HG03196 (cell line): ENCODE data around the gene NRIP1.

Experiments
- ATAC-seq: cut with Tn5 transposase; IDR thresholded peaks from one replicate; pipeline ENCODE4 v1.9.1; 2021; ENCODE audit not compliant: unreplicated experiment

NRIP1 gene

GRCh38 chr21:15066123-15066575 lies 1.3 kb upstream of the NRIP1 start:
- no peak for ATAC-seq

GRCh38 chr21:15065392-15066122 lies 757 bp upstream of the NRIP1 start:
- ATAC-seq, result no peak

DNA sequence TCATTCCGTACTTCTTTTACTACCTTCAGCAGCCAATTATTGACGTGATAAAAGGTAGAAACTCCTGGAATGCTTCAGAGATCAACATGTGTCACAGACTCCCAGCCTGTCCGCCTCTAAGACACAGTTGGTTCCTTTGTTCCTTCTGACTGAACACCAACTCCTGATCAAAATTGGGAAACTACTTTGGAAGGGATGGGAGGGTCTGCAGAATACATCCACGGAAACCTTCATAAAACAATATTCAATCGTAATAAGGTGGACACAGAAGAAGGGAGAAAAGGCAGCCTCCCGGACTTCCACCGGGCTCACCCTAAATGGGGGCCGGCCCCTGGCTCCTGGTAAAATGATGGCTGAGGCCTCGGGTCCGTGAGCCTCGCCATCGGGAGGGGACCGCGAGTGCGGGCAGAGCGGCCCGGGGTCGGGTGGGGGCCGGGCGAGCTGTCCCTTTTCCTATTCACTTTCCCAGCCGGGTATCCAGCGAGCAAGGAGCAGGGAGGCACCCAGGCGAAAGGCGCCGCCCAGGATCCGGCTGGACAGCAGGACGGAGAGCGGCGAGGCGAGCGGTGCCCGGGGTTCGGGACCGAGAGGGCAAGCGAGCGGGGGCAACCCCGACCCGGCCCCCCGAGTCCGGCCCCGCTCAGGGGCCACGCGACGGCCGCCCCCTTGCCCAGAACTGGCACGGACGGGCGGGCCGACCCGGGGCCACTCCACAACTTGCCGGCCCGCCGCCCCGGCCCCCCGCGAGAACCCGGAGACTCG lies 805 bp downstream of the NRIP1 start:
- ATAC-seq, result peak; percentile 5

DNA sequence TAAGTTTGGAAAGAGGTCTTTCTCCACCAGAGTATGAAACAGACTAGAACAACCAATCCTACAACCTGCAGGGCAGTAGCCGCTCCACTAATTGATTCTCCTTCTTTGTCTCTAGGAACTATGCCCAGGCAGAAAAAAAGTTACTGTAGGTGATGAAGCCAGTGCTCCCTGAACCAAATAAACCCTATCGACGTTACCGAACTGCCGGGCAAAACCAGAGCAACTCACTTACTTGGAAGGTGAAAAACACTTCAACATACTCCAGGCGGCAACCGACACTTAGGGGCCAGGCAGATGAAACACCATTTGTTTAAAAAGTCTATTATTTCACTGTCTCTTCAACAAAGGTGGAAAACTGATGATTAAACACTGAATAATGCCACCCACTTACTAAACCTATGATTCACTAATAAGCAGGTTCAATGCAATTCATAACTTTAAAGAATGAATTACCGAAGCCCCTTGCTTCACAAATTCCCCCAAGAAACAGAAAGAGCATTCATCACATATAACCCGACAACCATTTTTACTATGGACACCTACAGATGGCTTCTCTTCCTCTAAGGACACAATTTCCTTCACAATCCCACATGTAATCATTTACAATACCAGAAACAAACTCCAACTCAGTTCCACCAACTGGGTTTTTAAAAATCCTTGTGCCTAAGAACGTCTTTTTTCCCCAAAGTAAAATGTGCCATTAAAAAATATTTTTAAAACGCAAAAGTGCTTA lies 1.6 kb downstream of the NRIP1 start:
- no peak for ATAC-seq

DNA sequence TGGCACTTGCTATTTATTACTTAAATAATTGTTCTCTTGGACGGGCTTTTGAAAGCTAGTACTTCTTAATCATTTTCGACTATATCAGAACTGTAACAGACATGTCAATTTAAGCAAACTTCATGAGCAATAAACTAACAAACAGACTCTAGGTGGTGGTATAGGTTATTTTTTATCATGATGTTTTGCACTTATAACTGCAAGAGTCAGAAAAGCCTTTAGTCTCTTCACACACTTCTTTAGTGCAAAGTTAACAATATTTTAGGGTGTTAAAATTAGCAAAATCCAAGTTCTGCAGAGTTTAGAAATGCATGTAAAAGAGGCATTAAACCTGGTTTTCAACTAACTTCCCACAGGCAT lies 2.2 kb downstream of the NRIP1 start:
- no peak for ATAC-seq

DNA sequence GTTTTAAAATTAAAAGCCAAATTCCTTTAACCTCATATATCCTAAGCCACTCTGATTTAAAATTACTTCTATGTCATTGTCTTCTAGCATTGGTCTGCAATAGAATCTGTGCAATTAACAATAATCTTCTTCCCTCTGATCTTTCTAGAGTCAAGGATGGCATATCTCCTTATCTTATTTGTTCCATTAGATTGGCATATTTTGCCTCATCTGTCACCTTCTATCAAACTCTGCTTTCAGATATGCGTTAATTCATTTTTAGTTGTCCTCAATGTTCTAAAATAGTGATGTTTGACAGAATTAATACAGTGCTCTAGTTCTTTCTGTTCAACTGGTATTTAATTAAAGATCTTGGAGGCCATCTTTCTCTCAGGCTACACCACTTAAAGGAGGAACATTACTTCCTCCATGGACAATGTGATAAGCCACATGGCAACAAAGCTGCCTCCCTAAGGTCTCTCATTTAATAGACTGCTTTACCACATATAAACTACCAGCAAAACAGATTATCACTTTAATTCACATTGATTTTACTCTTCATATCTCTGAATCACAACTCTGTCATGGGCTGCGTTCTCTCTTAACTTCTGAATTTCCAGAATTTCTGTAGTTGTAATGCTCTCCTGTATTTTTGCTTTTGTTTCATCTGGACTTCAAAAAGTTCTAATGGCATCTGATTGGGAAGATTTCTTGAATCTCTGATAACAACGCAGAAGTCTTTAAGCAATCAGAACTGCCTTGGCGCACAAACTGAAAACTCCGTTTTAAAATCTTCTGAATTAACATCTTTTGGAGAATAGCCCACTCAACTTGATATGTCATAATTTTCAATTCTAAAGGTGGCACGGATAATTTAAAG lies 2.8 kb downstream of the NRIP1 start:
- no peak for ATAC-seq

DNA sequence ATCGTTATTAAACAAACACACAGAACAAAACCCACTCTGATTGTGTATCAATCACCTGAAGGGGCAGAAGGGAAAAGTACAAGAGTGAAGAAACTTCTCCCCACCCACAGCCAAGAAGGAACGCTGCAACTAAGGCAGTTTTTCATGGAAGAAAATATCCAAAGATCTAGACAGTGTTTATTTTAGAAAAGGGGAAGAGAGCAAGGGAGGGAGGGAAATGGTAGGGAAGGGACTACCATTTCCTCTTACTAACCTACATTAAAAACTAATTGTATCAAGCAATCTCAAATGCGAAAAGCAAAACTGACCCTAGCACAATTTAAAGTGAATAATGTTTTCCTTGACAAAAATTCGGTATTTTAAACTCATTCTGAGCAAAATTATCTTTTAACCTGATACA lies 3.5 kb downstream of the NRIP1 start:
- ATAC-seq, result no peak

DNA sequence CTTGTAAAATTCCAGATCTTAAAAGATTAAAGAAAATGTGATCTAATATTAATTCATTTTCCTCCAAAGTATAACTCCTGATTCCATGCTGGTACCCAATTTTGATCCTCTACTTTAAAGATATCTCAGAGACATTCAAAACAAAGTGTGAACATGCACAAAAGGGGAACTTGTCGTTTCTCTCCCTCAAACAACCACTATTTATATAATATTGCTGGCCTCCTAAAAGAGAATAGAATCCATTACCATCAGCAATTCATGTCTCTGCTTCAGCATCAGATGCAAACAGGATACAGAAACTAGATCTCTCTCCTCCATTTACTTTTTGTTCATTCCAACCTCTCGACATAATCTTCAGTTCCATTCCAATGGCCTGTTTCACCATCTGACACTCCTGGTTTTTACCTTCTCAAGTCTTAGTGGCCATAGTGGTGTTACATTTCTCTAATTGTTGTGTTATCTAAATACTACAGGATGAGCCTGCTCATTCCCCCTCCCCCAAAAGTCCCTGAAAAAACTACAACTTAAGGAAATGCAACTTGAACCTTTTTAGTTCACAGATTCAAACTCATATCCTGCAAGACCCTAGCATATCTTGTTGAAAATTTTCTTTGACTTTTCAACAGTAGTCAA lies 4.1 kb downstream of the NRIP1 start:
- no peak for ATAC-seq

DNA sequence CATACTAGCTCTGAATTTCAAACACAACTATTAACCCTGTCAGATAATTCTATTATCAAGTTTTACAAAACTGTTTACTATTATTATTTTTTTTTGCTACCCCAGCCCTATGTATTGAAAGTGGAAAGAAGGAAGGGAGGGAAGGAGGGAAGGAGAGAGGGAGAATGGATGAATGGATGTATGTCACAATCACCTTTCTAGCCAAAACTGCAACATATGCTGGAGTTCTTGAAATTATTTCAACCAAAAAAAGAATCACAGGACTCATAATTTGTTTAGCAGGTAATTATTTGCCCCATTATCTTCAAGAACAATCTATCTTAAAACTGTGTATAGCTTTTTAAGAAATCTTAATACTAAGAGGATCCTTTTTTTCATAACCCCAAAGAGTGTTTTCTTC lies 5.4 kb downstream of the NRIP1 start:
- no peak for ATAC-seq

DNA sequence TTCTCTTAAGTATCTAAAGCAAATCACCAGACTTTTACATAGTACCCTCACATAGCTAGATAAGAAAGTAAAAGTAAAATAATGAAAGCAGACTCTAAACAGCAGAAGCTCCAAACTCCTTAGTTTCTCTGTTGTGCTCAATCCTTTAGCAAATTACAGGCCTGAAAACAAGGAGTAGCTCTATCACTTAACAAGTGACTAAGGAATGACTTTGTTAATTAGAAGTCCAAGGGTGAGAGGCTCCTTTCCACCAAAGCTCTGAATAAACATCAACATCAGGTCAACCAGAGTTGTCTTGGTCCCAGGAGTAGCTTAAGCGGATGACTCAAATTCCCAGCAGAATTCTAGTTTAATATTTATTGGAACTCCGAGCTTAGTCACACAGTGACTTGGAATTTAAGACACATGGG lies 5.9 kb downstream of the NRIP1 start:
- no peak for ATAC-seq

DNA sequence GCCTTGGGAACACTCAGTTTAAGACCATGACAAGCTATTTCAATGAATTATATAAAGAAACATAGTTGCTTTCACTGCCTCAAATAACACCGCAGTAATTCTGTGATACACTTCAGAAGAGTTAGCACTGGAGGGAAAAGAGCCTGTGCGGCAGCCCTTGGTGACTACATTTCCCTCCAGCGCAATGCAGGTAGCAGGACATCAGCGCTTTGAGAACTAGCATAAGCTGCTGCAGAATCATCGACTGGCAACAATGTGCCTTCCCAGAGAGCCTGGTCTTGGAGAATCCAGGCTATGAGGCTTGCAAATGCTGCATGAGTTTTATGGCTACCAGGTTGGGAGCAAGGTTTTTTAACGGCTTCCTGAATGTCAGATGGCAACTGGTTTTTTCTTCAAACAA lies 7.5 kb downstream of the NRIP1 start:
- ATAC-seq, result no peak

DNA sequence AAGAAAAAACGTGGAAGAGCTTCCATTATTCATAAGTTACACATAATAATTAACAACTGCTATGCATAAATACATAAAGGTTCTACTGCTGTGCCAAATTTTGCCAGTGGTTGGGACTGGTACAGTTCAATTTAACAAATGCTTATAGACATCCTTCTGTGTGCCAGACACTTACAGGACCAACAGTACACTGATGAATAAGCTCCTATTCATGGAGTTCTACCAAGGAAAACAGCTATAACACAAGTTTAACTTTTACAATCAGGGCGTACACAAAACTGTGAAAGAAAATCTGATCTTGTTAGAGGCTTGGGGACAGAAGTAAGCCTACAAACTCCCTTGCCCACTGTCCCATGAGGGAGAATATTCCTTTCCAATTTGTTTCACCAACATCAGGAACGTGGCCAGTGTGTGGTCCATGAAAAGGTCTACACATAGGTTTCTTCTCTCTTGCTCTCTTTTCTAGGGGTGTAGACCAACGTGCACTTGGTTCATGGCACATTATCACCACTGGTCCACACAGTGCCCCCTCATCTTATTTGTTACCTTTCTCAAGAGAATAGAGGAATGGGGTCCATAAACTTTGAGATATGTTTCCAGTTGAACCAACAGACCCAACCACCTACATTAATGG lies 10.1 kb downstream of the NRIP1 start:
- ATAC-seq, result no peak

GRCh38 chr21:15054089-15054488 lies 10.7 kb downstream of the NRIP1 start:
- no peak for ATAC-seq

DNA sequence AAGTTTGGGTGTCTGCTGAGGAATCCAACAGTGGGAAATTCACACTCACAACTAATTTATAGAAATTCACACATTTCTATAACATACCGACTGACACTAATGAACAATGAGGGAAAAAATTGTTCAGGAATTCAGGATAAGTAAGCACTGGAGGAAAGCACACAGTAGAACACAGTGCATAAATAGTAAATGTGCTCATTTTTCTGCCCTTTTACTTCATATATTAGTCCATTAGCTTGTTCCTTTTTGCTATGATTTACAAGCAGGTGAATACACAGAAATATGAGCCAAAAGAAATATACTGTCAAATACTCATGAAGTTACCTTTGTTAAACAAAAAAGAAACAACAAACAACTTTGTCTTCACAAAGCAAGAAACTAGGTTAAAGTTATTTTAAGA lies 11.3 kb downstream of the NRIP1 start:
- ATAC-seq, result no peak

- peak; percentile 8 for ATAC-seq
Measured at GRCh38 chr21:15052459-15052763, 12.4 kb downstream of the NRIP1 start.

DNA sequence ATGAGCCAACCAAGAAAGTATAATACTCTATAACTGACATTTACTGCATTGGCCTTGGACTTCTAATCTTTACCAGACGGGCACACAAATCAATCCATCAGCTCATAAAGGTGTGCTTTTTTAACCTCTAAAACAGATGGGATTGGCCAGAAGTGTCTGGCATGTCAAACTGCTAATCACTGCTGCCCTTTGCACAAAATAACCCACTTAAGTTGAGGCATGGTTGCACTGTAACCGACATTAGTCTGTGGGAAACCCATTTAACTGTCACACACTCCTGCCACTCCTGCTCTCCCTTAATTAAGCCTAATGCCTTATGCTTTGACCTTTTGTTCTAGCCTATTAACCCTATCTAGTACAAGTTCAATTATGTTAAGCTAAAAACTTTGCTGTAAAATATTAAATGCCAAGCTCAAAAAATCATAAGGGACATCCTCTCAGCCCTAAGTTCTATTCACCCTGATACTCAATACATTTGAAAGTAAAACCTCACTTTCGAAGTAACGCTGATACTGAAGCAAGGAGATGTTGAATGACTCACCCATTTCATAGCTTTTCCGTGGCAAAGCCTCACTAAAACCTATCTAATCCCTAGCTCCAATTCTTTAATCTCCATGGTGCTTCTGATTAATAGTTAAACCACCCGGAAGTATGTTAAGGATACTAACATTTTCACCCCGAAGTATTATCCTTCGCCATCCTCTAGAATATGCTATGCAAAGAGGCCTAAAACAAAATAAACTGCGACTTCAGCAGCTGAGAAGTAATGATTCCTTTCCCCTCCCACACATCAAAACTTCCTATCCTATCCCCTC lies 12.9 kb downstream of the NRIP1 start:
- peak; percentile 75 for ATAC-seq

- no peak for ATAC-seq
Measured at GRCh38 chr21:15050568-15051377, 14.0 kb downstream of the NRIP1 start.

DNA sequence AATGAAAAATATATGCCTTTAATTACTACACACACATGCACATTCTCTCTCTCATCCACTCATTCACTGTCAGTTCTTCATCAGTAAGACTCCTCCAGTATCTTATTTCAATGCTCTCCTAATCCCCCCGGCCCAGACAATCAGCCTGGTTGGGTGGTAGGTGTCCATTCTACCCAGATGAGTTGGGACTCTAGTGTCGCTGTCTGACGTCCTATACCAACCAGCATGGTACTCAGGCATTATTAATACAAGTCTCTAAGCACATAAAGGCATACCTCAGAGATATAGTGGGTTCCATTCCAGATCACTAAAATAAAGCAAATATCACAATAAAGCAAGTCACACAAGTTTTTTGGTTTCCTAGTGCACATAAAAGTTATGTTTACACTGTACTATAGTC lies 19.8 kb downstream of the NRIP1 start:
- ATAC-seq, result no peak

DNA sequence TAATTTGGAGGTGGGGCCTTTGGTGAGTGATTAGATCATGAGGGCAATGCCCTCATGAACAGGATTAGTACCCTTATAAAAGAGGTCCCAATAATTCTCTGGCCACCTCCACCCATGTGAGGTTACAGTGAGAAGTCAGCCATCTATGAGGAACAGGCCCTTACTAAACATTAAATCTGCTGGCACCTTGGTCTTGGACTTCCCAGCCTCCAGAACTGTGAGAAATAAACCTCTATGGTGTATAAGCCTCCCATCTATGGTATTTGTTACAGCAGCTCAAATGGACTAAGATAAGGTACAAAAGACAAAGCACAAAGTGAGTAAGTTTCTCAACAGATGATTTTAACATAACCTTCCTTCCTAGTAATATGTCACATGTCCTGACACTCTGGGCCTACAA lies 22.3 kb downstream of the NRIP1 start:
- no peak for ATAC-seq
